HFFc6 (cell line): Measurements from ENCODE around the gene MMP17. TPM values are rescaled to one million over a fixed set of nuclear protein-coding genes. Genes with fewer than 3 reads are reported as not detected.

Experiments
- DNase-seq: peaks from one replicate; pipeline ENCODE4 v3.0.0-alpha.2; 2018
- H3K27ac Mint-ChIP-seq: 2 replicates; pipeline ENCODE4 v1.8.0; 2020; ENCODE audit warnings: mild to moderate bottlenecking, mixed read lengths
- H3K27me3 Mint-ChIP-seq: 2 replicates; pipeline ENCODE4 v1.8.0; 2021; ENCODE audit warnings: mild to moderate bottlenecking, moderate library complexity, mixed read lengths; ENCODE audit not compliant: insufficient read depth
- H3K36me3 Mint-ChIP-seq: 2 replicates; pipeline ENCODE4 v1.8.0; 2021; ENCODE audit warnings: low read depth, mixed read lengths
- H3K4me1 Mint-ChIP-seq: 2 replicates; pipeline ENCODE4 v1.8.0; 2020; ENCODE audit warnings: low read depth, mixed read lengths
- H3K4me3 Mint-ChIP-seq: 2 replicates; pipeline ENCODE4 v1.8.0; 2020; ENCODE audit warnings: mild to moderate bottlenecking, moderate library complexity, mixed read lengths
- H3K9me3 Mint-ChIP-seq: 2 replicates; pipeline ENCODE4 v1.8.0; 2020; ENCODE audit warnings: mild to moderate bottlenecking, mixed read lengths
- CTCF ChIP-seq: fragments of 200-600 bp; sonication (generic); IDR thresholded peaks from 2 replicates; pipeline ENCODE4 v1.5.0; 2021; ENCODE audit warnings: antibody characterized with exemption, mild to moderate bottlenecking
- total RNA-seq, 6 experiments: library from RNA; stranded (reverse); fragmentation: NEBNext Ultra II Directional; extraction: Animal tissue kit (Norgen Biotek cat#: 25700); gene quantifications; 2 replicates in 1 of 6; 3 replicates in 5 of 6; pipeline ENCODE4 v1.2.3, GENCODE V29; 2021

MMP17 gene
- total RNA-seq, 6 experiments from 2014 or later = 23.9 to 31.5 (median 26.6) TPM

DNA sequence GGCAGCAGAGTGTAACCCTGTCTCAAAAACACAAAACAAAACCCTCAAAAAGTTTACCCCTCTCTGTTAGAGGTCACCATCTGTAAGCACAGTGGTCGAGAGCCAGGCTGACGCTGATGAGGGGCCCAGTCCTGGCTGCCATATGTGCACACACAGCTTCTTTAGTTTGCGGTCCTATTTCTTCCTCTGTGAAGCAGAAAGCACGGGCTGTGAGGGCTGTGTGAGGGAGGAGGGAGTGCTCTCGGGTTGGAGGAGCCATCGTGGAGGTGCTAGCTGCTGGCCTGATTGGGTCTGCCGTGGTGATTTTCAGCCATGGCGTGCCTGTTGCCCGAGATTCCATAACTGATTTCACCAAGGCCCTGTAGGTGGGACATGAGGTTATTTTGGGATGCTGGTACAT lies 69.7 kb downstream of the MMP17 start:
- H3K27ac Mint-ChIP-seq = peak overlapping the region; percentile 33; the same call in 1 of the 2 replicates
- no peaks in the 10 kb centered on the region for H3K36me3 Mint-ChIP-seq
- H3K4me1 Mint-ChIP-seq = peaks cover 23% of the 10 kb centered on the region
- no peak for DNase-seq
- no peak for TF ChIP-seq CTCF
- H3K4me3 Mint-ChIP-seq = no peak overlapping the region
- no peaks in the 10 kb centered on the region for H3K9me3 Mint-ChIP-seq
- peaks cover 2% of the 10 kb centered on the region; the same call in 1 of the 2 replicates for H3K27me3 Mint-ChIP-seq

DNA sequence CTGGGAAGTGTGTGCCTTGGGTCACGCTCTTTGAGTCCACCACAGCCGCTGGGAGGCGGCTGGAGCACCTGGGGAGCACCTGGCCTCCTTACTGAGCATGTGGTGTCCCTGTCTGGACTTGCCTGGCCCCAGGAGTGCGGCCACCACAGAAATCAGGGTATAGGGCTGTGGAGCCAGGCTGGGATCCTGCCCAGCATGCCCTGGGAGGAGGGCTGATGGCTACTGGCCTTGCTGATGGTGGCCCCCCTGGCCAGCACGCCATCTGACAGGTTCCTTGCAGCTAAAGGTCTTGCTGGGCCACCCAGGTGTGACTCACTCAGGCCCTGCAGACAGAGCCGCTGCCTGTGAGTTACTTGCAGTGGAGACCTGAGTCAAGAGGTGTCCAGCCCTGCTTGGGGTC lies 72.2 kb downstream of the MMP17 start:
- H3K4me3 Mint-ChIP-seq = no peak overlapping the region; the same call in 1 of the 2 replicates
- peaks cover 18% of the 10 kb centered on the region for H3K4me1 Mint-ChIP-seq
- TF ChIP-seq CTCF = no peak
- H3K9me3 Mint-ChIP-seq = no peaks in the 10 kb centered on the region
- no peaks in the 10 kb centered on the region for H3K36me3 Mint-ChIP-seq
- DNase-seq = no peak
- H3K27ac Mint-ChIP-seq = no peak overlapping the region
- H3K27me3 Mint-ChIP-seq = peaks cover 1% of the 10 kb centered on the region; the same call in 1 of the 2 replicates

Other genes with a start within 250 kb of the MMP17 start
- 10 to 100 TPM; 23.9 to 32.4 (median 28.8) TPM for gene SFSWAP, start 117.3 kb upstream of the MMP17 start, total RNA-seq
- gene ULK1, start 66.2 kb downstream of the MMP17 start, total RNA-seq = 10 to 100 TPM; 21.4 to 35.0 (median 25.5) TPM
- gene PUS1, start 100.9 kb downstream of the MMP17 start, total RNA-seq = 10 to 100 TPM; 26.2 to 37.7 (median 29.8) TPM
- gene EP400, start 121.5 kb downstream of the MMP17 start, total RNA-seq = 10 to 100 TPM; 27.5 to 35.3 (median 30.4) TPM